HG02938 (cell line): Measurements from ENCODE around the gene UBE2L5.

Source experiments
- ATAC-seq: cut with Tn5 transposase; IDR thresholded peaks from one replicate; pipeline ENCODE4 v1.9.1; 2021; ENCODE audit warnings: mild to moderate bottlenecking, moderate library complexity; ENCODE audit not compliant: unreplicated experiment

The UBE2L5 gene

GRCh38 chr13:30422054-30422839 lies at the start of gene UBE2L5:
UBE2L5 (plus strand) TSS chr13:30422493; CDS start chr13:30427991, 5,498 bp downstream.
- no peak for ATAC-seq

GRCh38 chr13:30373727-30374126 lies 48.6 kb upstream of the UBE2L5 start:
- ATAC-seq: no peak

- ATAC-seq: no peak
Observed at GRCh38 chr13:30375265-30375835, 46.9 kb upstream of the UBE2L5 start.

GRCh38 chr13:30376426-30377311 lies 45.6 kb upstream of the UBE2L5 start:
- peak; percentile 72 for ATAC-seq

- no peak for ATAC-seq
Observed at GRCh38 chr13:30377312-30377685, 45.0 kb upstream of the UBE2L5 start.

GRCh38 chr13:30378191-30378590 lies 44.1 kb upstream of the UBE2L5 start:
- no peak for ATAC-seq

GRCh38 chr13:30381049-30381448 lies 41.2 kb upstream of the UBE2L5 start:
- ATAC-seq: no peak

- ATAC-seq: no peak
Observed at GRCh38 chr13:30382836-30383525, 39.3 kb upstream of the UBE2L5 start.

GRCh38 chr13:30388406-30389283 lies 33.6 kb upstream of the UBE2L5 start:
- ATAC-seq: no peak

- ATAC-seq: no peak
Observed at GRCh38 chr13:30391956-30392680, 30.2 kb upstream of the UBE2L5 start.

- ATAC-seq: no peak
Observed at GRCh38 chr13:30392681-30393045, 29.6 kb upstream of the UBE2L5 start.

GRCh38 chr13:30394751-30395191 lies 27.5 kb upstream of the UBE2L5 start:
- peak; percentile 60 for ATAC-seq

GRCh38 chr13:30395192-30396158 lies 26.8 kb upstream of the UBE2L5 start:
- ATAC-seq: peak; percentile 74

- ATAC-seq: no peak
Observed at GRCh38 chr13:30396434-30397075, 25.7 kb upstream of the UBE2L5 start.

GRCh38 chr13:30398601-30399072 lies 23.7 kb upstream of the UBE2L5 start:
- no peak for ATAC-seq

GRCh38 chr13:30400376-30400775 lies 21.9 kb upstream of the UBE2L5 start:
- no peak for ATAC-seq

GRCh38 chr13:30401347-30401746 lies 20.9 kb upstream of the UBE2L5 start:
- ATAC-seq: no peak

GRCh38 chr13:30403456-30403855 lies 18.8 kb upstream of the UBE2L5 start:
- ATAC-seq: no peak
